T-helper 1 cell treated with Interleukin-12 subunit alpha and Interleukin-12 subunit beta and Interleukin-4 antibody, amounts not matched to agents 30 μg/mL and 1 μg/mL, for 36 hours (primary cell): ENCODE data around the gene UBE2H.
"Not testable (repeated sequence)": the region's sequence is repeated elsewhere in the genome, so short reads cannot be mapped to it uniquely, and the experiment has no call there.

Source experiments
- H3K27ac Mint-ChIP-seq: one replicate; pipeline ENCODE4 v1.8.0; 2021; ENCODE audit warnings: mild to moderate bottlenecking, mixed read lengths
- H3K27me3 Mint-ChIP-seq: one replicate; pipeline ENCODE4 v1.8.0; 2021; ENCODE audit warnings: low read depth, mixed read lengths
- H3K36me3 Mint-ChIP-seq: one replicate; pipeline ENCODE4 v1.8.0; 2021; ENCODE audit warnings: low read depth, mixed read lengths
- H3K4me1 Mint-ChIP-seq: one replicate; pipeline ENCODE4 v1.8.0; 2021; ENCODE audit warnings: low read depth, mixed read lengths
- H3K4me3 Mint-ChIP-seq: one replicate; pipeline ENCODE4 v1.8.0; 2021; ENCODE audit warnings: mild to moderate bottlenecking, moderate library complexity, mixed read lengths
- H3K9me3 Mint-ChIP-seq: one replicate; pipeline ENCODE4 v1.8.0; 2021; ENCODE audit warnings: mixed read lengths

UBE2H gene

DNA sequence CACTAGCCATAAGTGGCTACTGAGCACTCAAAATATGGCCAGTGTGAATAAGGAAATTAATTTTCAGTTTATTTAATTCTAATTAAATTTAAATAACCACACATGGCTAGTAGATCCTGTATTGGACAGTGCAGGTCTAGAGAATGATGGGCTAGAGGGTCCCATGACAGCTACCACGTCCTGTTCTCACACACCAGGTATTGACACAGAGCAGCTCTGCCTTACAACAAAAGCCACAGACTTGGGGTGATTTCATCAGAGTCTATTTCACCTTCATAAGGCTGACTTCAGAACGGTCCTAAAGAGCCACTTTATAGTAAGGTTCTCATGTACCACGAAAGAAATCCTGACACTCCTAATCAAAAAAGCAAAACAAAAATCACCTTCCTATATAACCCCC lies 111.3 kb downstream of the UBE2H start:
- peaks cover 6% of the 10 kb centered on the region for H3K36me3 Mint-ChIP-seq
- peaks cover 37% of the 10 kb centered on the region for H3K4me1 Mint-ChIP-seq
- H3K27me3 Mint-ChIP-seq = no peaks in the 10 kb centered on the region
- H3K9me3 Mint-ChIP-seq = no peaks in the 10 kb centered on the region
- H3K4me3 Mint-ChIP-seq = no peak overlapping the region
- H3K27ac Mint-ChIP-seq = no peak overlapping the region

DNA sequence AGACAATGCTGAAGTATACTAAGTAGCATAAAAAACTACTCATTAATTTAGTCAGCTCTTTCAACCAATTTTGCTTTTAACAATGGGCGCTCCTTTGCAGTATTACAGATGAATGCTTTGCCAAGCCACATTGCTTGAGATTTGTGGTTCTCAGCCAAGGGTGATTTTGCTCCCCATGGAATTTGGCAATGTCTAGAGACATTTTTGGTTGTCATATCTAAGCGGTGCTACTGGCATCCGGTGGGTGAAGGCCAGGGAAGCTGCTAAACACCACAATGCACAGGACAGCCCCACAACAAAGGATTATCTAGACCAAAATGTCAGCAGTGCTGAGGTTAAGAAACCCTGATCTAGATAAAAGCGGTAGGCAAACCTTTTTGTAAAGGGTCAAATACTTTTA lies 112.0 kb downstream of the UBE2H start:
- Mint-ChIP-seq H3K27ac (no peak overlapping the region), H3K4me3 (no peak overlapping the region), H3K27me3 (no peaks in the 10 kb centered on the region), H3K9me3 (no peaks in the 10 kb centered on the region), H3K36me3 (peaks cover 6% of the 10 kb centered on the region), H3K4me1 (peaks cover 34% of the 10 kb centered on the region)

- peaks cover 13% of the 10 kb centered on the region for H3K36me3 Mint-ChIP-seq
- no peaks in the 10 kb centered on the region for H3K9me3 Mint-ChIP-seq
- H3K27me3 Mint-ChIP-seq = no peaks in the 10 kb centered on the region
- peaks cover 15% of the 10 kb centered on the region for H3K4me1 Mint-ChIP-seq
- H3K27ac Mint-ChIP-seq = no peak overlapping the region
- H3K4me3 Mint-ChIP-seq = no peak overlapping the region
Measured at GRCh38 chr7:129836983-129837382, 115.8 kb downstream of the UBE2H start.

DNA sequence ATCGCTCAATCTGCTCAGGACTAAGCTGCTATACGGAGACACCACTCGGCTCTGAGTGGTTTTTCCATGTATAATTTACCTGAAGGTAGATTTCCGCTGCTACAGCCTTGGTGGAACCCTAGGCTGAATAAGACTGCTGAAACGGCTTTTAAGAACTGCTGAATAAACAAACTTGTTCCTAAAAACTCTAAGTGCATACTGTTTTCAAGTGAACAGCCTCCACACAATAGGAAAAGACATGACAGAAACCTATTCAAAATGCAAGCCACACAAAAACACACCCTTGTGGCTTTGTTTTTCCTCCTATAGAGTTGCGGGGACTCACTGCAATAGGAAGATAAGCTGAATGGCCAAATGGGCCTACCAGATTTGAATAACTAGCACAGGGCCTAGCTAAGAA lies 117.2 kb downstream of the UBE2H start:
- peaks cover 6% of the 10 kb centered on the region for H3K4me1 Mint-ChIP-seq
- H3K27ac Mint-ChIP-seq = no peak overlapping the region

GRCh38 chr7:129833353-129833752 lies 119.4 kb downstream of the UBE2H start:
- H3K27ac Mint-ChIP-seq, H3K4me3 Mint-ChIP-seq, H3K27me3 Mint-ChIP-seq, H3K9me3 Mint-ChIP-seq: not testable (repeated sequence)
- Mint-ChIP-seq H3K4me1 (peaks cover 10% of the 10 kb centered on the region), H3K36me3 (peaks cover 14% of the 10 kb centered on the region)

More for the DNA sequence above, 117.2 kb downstream of the UBE2H start:
- Mint-ChIP-seq H3K9me3 (no peaks in the 10 kb centered on the region), H3K27me3 (no peaks in the 10 kb centered on the region), H3K4me3 (no peak overlapping the region), H3K36me3 (peaks cover 14% of the 10 kb centered on the region)

GRCh38 chr7:129832701-129833227 lies 120.0 kb downstream of the UBE2H start:
- Mint-ChIP-seq H3K4me1 (peaks cover 10% of the 10 kb centered on the region), H3K9me3 (no peaks in the 10 kb centered on the region), H3K4me3 (no peak overlapping the region), H3K36me3 (peaks cover 14% of the 10 kb centered on the region), H3K27me3 (no peaks in the 10 kb centered on the region), H3K27ac (no peak overlapping the region)

DNA sequence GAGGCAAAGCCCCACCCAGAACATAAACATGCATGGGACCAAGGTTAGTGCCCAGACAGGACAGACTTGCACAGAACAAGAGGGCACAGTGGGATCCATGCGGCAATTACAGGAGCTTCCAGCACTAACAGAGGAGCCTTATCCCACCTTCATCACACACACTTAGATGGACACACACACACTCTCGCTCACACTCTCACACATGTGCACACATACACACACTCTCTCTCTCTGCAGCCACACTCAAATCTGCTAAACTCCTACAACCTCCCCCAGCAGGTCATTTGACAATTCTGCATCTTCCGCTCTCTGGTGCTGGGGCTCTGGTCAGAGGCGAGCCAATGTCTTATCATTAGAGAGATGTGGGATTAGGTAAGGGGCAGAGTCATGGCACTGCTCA lies 120.5 kb downstream of the UBE2H start:
- Mint-ChIP-seq H3K27ac (no peak overlapping the region), H3K9me3 (no peaks in the 10 kb centered on the region), H3K36me3 (peaks cover 14% of the 10 kb centered on the region), H3K27me3 (no peaks in the 10 kb centered on the region), H3K4me3 (no peak overlapping the region), H3K4me1 (peaks cover 10% of the 10 kb centered on the region)

- no peak overlapping the region for H3K27ac Mint-ChIP-seq
- no peaks in the 10 kb centered on the region for H3K27me3 Mint-ChIP-seq
- no peaks in the 10 kb centered on the region for H3K9me3 Mint-ChIP-seq
- H3K36me3 Mint-ChIP-seq = peaks cover 10% of the 10 kb centered on the region
- H3K4me1 Mint-ChIP-seq = peaks cover 7% of the 10 kb centered on the region
- no peak overlapping the region for H3K4me3 Mint-ChIP-seq
Measured at GRCh38 chr7:129831424-129832058, 121.2 kb downstream of the UBE2H start.

- no peak overlapping the region for H3K4me3 Mint-ChIP-seq
- H3K4me1 Mint-ChIP-seq = peaks cover 8% of the 10 kb centered on the region
- H3K27me3 Mint-ChIP-seq = no peaks in the 10 kb centered on the region
- H3K27ac Mint-ChIP-seq = no peak overlapping the region
- H3K36me3 Mint-ChIP-seq = peaks cover 10% of the 10 kb centered on the region
- no peaks in the 10 kb centered on the region for H3K9me3 Mint-ChIP-seq
Measured at GRCh38 chr7:129830949-129831348, 121.8 kb downstream of the UBE2H start.

DNA sequence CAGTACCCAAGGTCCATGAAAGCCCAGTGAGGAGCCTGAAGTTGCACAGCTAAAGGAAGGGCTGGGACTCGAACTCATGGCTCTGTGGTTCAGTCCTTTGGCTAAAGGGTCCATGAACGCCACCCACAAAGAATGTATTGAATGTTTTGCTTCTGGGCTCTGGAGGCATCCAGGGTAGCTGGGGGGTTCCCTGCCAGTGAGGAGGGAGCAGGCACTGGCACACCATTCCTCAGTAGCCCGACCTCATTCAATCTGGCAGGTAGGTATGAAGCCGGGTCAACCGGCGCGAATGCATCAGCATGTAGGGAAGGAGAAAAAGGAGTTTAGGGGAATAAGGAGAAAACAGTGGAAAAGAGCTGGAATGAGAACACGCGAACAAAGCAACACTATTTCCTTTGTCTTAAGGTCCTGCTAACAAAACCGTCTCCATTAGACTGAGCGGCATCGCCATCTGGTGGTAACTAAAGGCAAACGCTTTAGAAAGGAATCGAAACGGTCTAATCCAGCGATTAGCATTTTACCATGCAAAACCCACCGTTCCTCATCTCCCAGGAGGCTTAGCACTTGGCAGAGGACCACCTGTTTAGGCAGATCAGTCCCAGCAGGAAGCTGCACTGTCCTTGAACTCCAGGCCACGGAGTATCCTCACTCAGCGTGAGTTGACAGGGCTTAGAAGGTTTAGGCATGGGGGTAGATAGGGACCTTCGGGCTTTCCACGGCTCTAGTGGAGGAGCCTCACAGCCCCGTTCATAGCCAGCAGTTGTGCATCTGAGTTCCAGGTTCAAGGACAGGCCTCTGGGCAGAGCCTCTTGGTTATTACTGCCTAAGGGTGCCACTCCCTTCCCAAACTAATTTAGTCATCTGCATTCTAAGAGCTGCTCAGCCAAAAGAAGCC lies 122.8 kb downstream of the UBE2H start:
- no peaks in the 10 kb centered on the region for H3K27me3 Mint-ChIP-seq
- H3K36me3 Mint-ChIP-seq = peaks cover 9% of the 10 kb centered on the region
- peaks cover 10% of the 10 kb centered on the region for H3K4me1 Mint-ChIP-seq
- no peaks in the 10 kb centered on the region for H3K9me3 Mint-ChIP-seq
- peak overlapping the region; percentile 48 for H3K4me3 Mint-ChIP-seq
- H3K27ac Mint-ChIP-seq = no peak overlapping the region

DNA sequence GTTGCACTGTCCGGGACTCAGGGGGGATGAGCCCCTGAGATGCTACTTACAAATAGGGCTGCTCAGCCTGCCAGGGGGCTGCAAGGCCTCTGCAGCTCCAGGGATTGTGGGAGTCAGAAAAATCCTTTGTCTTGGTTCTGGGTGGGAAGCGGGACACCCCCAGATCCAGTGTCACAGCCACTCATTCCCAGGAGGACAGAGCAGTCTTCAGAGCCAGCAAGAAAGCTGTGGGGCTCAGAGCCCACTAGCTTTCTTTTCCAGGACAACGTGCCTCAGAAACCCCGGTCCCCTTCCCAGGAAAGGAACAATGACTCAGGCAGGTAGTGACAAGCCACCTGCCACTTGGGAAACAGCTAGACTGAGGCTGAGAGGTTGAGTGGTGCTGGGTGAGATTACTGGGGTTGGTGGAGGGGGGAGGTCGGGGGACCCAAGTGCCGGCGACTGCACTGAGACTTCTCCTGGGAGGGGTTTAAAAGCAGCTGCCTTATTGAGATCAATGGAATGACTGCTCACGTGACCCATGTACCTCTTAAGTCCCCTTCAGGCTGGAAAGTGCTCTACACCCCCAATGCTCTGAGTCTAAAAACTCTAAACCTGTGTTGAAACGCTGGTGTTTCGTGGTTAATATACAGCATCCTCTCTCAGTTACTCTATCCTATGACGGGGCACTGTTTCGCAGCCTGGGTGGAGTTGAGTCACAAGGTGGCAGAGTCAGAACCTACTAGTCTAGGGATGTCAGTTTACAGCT lies 123.6 kb downstream of the UBE2H start:
- Mint-ChIP-seq H3K36me3 (peaks cover 7% of the 10 kb centered on the region), H3K27ac (no peak overlapping the region), H3K4me1 (peaks cover 13% of the 10 kb centered on the region), H3K4me3 (no peak overlapping the region), H3K9me3 (no peaks in the 10 kb centered on the region), H3K27me3 (no peaks in the 10 kb centered on the region)

GRCh38 chr7:129828078-129828762 lies 124.5 kb downstream of the UBE2H start:
- no peaks in the 10 kb centered on the region for H3K27me3 Mint-ChIP-seq
- no peaks in the 10 kb centered on the region for H3K9me3 Mint-ChIP-seq
- H3K27ac Mint-ChIP-seq = no peak overlapping the region
- peaks cover 2% of the 10 kb centered on the region for H3K36me3 Mint-ChIP-seq
- peaks cover 13% of the 10 kb centered on the region for H3K4me1 Mint-ChIP-seq
- no peak overlapping the region for H3K4me3 Mint-ChIP-seq

- Mint-ChIP-seq H3K4me1 (peaks cover 13% of the 10 kb centered on the region), H3K27me3 (no peaks in the 10 kb centered on the region), H3K27ac (no peak overlapping the region), H3K36me3 (peaks cover 1% of the 10 kb centered on the region), H3K9me3 (no peaks in the 10 kb centered on the region), H3K4me3 (no peak overlapping the region)
Measured at GRCh38 chr7:129827467-129827990, 125.2 kb downstream of the UBE2H start.

GRCh38 chr7:129826895-129827294 lies 125.9 kb downstream of the UBE2H start:
- not testable (repeated sequence) for H3K27me3 Mint-ChIP-seq, H3K36me3 Mint-ChIP-seq, H3K9me3 Mint-ChIP-seq, H3K27ac Mint-ChIP-seq, H3K4me3 Mint-ChIP-seq
- peaks cover 13% of the 10 kb centered on the region for H3K4me1 Mint-ChIP-seq
